Measurements from ENCODE around the gene PITPNC1.

GRCh38 chr17:67392111-67392510 lies 15.0 kb downstream of the PITPNC1 start:
- no peak for TF ChIP-seq EP300 (IDR thresholded peaks at IDR 0.05)
- TF ChIP-seq CTCF (IDR thresholded peaks at IDR 0.05), result no peak
- no peak for TF ChIP-seq POLR2AphosphoS5 (IDR thresholded peaks at IDR 0.05)
- TF ChIP-seq POLR2A (IDR thresholded peaks at IDR 0.05), result no peak

Measured in suprapubic skin (tissue), 4 donors.